GM19035 (cell line): ENCODE measurements around the gene PLD2.
"Not testable (repeated sequence)": the region's sequence is repeated elsewhere in the genome, so short reads cannot be mapped to it uniquely, and the experiment has no call there.

Experiments used
- ATAC-seq: cut with Tn5 transposase; IDR thresholded peaks from one replicate; pipeline ENCODE4 v1.9.1; 2021; ENCODE audit not compliant: unreplicated experiment

The PLD2 gene

GRCh38 chr17:4854111-4854681 is 47.2 kb downstream of the PLD2 start:
- ATAC-seq: no peak

- ATAC-seq: no peak
These were observed 49.5 kb downstream of the PLD2 start for GRCh38 chr17:4856271-4856936.

- no peak for ATAC-seq
These were observed 50.0 kb downstream of the PLD2 start for GRCh38 chr17:4856937-4857314.

GRCh38 chr17:4857347-4857746 is 50.4 kb downstream of the PLD2 start:
- not testable (repeated sequence) for ATAC-seq

GRCh38 chr17:4858068-4858881 is 51.3 kb downstream of the PLD2 start:
- ATAC-seq: no peak

GRCh38 chr17:4858882-4859260 is 51.9 kb downstream of the PLD2 start:
- ATAC-seq: no peak

- no peak for ATAC-seq
These were observed 53.1 kb downstream of the PLD2 start for GRCh38 chr17:4859816-4860625.

- no peak for ATAC-seq
These were observed 53.7 kb downstream of the PLD2 start for GRCh38 chr17:4860651-4861050.

GRCh38 chr17:4861052-4861451 is 54.1 kb downstream of the PLD2 start:
- no peak for ATAC-seq

- ATAC-seq: no peak
These were observed 55.8 kb downstream of the PLD2 start for GRCh38 chr17:4862720-4863119.

- no peak for ATAC-seq
These were observed 56.4 kb downstream of the PLD2 start for GRCh38 chr17:4863321-4863720.

- ATAC-seq: not testable (repeated sequence)
These were observed 60.6 kb downstream of the PLD2 start for GRCh38 chr17:4867535-4867934.

- not testable (repeated sequence) for ATAC-seq
These were observed 62.4 kb downstream of the PLD2 start for GRCh38 chr17:4869058-4869998.

GRCh38 chr17:4870855-4871254 is 63.9 kb downstream of the PLD2 start:
- ATAC-seq: no peak

- ATAC-seq: no peak
These were observed 65.8 kb downstream of the PLD2 start for GRCh38 chr17:4872786-4873185.
